ENCODE results near the gene RHOU.

DNA sequence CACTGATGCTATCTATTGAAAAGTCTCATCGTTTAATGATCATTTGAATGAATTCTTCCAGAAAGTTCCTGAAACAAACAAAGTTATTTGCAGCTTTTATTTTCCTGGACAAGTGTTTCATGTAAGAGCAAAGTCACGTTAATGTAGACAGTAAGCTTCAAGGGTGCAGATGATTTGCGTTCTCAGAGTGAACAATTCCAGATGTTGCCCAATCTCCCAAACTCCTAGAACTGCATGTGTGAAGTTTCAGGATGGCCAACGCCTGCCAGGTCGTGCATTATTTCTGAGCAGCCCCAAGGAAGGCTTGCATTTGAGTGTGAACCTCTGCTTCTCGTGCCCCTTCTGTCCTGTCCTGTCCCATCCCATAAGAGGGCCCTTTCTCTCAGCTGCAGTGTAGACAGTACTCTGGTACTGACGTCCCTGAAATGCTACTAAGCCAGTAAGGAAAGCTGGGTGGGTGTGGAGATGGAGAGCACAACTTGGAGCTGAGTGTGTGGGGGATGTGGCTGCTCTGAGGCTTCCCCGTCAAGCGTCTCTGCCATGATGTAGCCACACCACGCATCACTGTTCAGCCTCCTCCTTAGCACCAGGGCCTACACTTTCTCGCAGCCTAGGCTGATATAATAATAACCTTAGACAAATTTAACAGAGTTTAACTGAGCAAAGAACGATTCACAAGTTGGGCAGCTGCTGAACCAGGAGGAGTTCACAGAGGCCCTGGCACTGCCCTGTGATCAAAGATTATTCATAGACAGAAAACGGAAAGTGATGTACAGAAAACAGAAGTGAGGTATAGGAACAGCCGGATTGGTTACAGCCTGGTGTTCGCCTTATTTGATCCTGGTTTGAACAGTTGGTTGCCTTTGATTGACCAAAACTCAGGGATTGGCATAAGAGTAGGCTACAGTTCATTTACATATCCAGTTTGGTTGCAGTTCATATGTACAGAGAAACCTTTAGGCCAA, 50.4 kb downstream of the RHOU start:
- TF ChIP-seq, protein P1, sequence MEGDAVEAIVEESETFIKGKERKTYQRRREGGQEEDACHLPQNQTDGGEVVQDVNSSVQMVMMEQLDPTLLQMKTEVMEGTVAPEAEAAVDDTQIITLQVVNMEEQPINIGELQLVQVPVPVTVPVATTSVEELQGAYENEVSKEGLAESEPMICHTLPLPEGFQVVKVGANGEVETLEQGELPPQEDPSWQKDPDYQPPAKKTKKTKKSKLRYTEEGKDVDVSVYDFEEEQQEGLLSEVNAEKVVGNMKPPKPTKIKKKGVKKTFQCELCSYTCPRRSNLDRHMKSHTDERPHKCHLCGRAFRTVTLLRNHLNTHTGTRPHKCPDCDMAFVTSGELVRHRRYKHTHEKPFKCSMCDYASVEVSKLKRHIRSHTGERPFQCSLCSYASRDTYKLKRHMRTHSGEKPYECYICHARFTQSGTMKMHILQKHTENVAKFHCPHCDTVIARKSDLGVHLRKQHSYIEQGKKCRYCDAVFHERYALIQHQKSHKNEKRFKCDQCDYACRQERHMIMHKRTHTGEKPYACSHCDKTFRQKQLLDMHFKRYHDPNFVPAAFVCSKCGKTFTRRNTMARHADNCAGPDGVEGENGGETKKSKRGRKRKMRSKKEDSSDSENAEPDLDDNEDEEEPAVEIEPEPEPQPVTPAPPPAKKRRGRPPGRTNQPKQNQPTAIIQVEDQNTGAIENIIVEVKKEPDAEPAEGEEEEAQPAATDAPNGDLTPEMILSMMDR (conservative IDR thresholded peaks at IDR 0.05): no peak
- no peak for TF ChIP-seq EZH2 (IDR thresholded peaks at IDR 0.05; ENCODE audit: low read depth)
